ENCODE measurements around the gene PRKACA. TPM values are rescaled to one million over a fixed set of nuclear protein-coding genes. Genes with fewer than 3 reads are reported as not detected.

The PRKACA gene
- total RNA-seq, 1 donor from 2014 or later: 103 TPM

DNA sequence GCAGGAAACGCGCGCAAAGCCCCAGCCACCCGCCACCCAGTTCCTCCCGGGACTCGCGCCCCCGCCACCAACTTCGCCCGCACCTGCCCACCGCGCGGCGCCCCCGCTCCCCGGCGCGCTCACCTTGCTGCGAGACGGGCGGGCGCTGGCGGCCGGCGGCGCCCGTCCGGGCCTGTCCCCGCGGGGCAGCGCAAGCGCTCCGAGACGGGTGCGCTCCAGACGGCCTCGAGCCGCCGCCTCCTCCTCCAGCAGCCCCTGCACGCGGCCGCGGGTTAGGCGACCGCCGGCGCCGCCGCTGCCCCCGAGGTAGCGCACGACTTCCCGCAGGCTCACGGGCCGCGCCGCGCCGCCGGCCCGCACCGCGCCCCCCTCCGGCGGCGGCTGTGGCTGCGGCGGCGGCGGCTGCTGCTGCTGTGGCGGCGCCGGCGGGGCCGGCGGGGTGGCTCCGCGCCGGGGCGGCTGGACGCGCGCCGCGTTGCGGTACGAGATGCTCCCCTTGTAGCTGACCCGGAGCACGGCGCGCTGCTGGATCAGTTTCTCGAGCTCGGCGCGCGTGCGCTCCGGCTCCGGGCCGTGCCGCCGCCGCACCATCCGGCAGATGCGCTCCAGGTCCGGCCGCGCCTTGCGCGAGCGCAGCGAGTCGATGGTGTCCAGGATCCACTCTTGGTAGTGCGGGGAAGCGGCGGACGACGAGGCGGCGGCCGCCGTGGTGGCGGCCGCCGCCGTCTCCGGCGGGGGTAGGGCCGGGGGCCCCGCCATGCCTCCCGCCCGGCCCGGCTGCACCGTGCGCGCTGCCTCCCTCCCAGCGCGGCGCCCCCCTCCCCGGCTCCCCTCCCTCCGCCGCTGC is 27.7 kb downstream of the PRKACA start:
- H3K27ac Mint-ChIP-seq (ENCODE audit: unreplicated experiment): no peak overlapping the region
- H3K4me3 Mint-ChIP-seq: peak overlapping the region; percentile 89
- peaks cover 14% of the 10 kb centered on the region for H3K4me1 Mint-ChIP-seq
- peaks cover 3% of the 10 kb centered on the region for H3K27me3 Mint-ChIP-seq (ENCODE audit: low read depth)
- DNase-seq (ENCODE audit: low read depth, low spot score): peak; percentile 51
- TF ChIP-seq, protein P1, sequence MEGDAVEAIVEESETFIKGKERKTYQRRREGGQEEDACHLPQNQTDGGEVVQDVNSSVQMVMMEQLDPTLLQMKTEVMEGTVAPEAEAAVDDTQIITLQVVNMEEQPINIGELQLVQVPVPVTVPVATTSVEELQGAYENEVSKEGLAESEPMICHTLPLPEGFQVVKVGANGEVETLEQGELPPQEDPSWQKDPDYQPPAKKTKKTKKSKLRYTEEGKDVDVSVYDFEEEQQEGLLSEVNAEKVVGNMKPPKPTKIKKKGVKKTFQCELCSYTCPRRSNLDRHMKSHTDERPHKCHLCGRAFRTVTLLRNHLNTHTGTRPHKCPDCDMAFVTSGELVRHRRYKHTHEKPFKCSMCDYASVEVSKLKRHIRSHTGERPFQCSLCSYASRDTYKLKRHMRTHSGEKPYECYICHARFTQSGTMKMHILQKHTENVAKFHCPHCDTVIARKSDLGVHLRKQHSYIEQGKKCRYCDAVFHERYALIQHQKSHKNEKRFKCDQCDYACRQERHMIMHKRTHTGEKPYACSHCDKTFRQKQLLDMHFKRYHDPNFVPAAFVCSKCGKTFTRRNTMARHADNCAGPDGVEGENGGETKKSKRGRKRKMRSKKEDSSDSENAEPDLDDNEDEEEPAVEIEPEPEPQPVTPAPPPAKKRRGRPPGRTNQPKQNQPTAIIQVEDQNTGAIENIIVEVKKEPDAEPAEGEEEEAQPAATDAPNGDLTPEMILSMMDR (conservative IDR thresholded peaks at IDR 0.05): no peak
- peaks cover 20% of the 10 kb centered on the region for H3K36me3 Mint-ChIP-seq (ENCODE audit: low read depth)
- H3K9me3 Mint-ChIP-seq: peaks cover 8% of the 10 kb centered on the region

DNA sequence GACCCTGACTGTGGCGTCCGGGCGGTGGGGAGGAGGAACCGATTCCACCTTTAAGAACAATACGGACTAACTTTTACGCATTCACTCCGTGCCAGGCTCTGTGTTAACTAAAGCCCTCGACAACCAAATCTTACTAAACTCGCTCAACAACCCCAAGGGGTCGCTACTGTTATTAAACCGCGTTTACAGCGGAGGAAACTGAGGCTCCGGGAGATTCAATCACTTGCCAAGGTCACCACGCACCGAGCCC is 28.2 kb downstream of the PRKACA start:
- Mint-ChIP-seq H3K4me3 (peak overlapping the region; percentile 89), H3K36me3 (ENCODE audit: low read depth) (peaks cover 15% of the 10 kb centered on the region), H3K27ac (ENCODE audit: unreplicated experiment) (no peak overlapping the region), H3K4me1 (peaks cover 14% of the 10 kb centered on the region), H3K9me3 (peaks cover 6% of the 10 kb centered on the region), H3K27me3 (ENCODE audit: low read depth) (peaks cover 3% of the 10 kb centered on the region)
- DNase-seq (ENCODE audit: low read depth, low spot score): no peak
- TF ChIP-seq, protein P1 (conservative IDR thresholded peaks at IDR 0.05): peak; percentile 43

DNA sequence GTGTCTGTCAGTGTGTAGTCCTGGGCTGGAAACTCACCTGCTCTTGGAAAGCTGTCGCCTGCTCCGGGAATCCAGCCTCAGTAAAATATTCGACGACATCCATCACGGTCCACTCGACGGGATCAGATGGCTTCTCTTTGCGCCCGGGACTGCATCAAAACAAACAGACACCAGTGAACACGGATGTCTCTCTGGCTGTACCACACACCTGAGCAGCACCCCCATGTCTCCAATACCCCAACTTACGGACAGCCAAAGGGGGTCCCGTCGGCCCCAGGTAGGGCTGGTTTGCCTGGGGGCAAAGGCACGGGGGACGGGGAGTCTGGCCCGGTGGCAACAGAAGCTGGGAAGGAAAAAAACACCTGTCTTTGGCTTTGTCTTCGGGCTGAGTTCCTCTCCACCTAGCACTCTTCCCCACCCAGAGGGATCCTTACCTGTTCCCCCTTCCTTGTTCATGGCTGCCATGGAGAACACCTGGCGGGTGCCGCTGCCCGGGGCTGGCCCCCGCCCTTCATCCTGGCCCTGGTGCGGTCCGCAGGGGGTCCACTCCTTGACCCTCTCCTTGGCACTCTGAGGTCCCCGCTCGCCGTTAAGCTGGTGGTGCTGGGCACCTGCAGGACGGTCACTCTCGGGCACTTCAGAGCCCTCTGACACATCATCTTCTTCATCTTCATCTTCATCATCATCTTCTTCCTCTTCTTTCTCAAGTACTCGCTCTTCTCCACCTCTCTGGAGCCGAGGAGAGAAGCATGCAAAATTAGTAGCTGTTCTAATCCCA is 28.7 kb downstream of the PRKACA start:
- Mint-ChIP-seq H3K4me3 (peak overlapping the region; percentile 89), H3K36me3 (ENCODE audit: low read depth) (peaks cover 15% of the 10 kb centered on the region), H3K27me3 (ENCODE audit: low read depth) (peaks cover 3% of the 10 kb centered on the region), H3K27ac (ENCODE audit: unreplicated experiment) (no peak overlapping the region), H3K4me1 (peaks cover 14% of the 10 kb centered on the region), H3K9me3 (peaks cover 6% of the 10 kb centered on the region)
- TF ChIP-seq, protein P1 (conservative IDR thresholded peaks at IDR 0.05): no peak
- no peak for DNase-seq (ENCODE audit: low read depth, low spot score)

DNA sequence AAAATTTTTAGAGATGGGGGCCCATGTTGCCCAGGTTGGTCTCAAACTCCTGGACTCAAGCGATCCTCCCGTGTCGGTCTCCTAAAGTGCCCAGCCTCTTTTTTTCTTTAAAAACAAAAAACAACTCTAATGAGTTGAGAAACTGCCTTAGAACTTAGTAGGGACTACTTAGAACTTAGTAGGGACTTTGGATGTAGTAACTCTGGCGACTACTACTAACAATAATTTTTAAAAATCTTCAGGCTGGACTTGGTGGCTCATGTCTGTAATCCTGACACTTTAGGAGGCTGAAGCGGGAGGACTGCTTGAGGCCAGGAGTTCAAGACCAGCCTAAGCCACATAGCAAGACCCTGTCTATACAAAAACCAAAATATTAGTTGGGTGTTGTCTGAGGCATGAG is 31.5 kb downstream of the PRKACA start:
- no peaks in the 10 kb centered on the region for H3K9me3 Mint-ChIP-seq

DNA sequence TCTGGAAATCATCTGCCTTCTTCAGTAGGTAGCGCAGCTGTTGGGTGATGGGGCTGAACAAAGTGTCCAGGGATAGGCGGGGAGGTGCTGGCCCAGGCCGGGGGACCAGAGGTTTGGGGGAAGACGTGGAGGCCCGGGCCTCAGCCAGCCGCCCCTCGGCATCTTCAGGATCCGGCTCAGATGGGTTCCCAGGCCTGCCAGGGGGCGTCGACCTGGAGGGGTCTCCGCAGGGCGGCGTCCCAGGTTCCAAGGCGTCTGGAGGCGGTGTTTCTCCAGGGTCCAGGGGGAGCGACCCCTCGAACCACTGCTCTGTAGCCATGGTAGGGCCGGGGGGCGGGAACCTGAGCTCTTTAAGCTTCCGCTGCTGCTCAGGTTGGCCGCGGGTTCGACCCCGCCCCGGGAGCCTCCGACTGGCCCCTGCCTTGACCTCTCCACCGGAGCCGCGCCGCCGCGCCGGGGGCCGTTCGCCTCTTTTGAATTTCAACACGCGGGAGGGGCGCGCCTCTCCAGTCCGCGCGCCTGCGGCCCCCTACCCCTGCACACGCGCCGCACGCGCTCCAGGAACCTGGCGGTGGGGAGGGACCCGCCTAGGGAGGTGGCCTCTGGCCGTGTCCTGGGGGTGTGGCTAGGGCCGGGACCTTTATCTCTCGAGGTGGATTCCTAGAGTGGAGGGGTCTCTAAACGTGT is 32.1 kb downstream of the PRKACA start, which contains the start of gene C19orf67:
Gene C19orf67, minus strand, starts transcription at position 475 of the 687 bp plus-strand sequence. Its CDS starts 156 bp downstream, at position 319.
- DNase-seq (ENCODE audit: low read depth, low spot score): no peak
- TF ChIP-seq, protein P1 (conservative IDR thresholded peaks at IDR 0.05): no peak
- peak within 1 kb of the TSS; percentile 81 for H3K4me3 Mint-ChIP-seq
- no peak within 1 kb of the TSS for H3K27ac Mint-ChIP-seq (ENCODE audit: unreplicated experiment)
- H3K4me1 Mint-ChIP-seq: peaks cover 22% of the 10 kb centered on the region
- H3K36me3 Mint-ChIP-seq (ENCODE audit: low read depth): peaks cover 7% of the 10 kb centered on the region
- no peaks in the 10 kb centered on the region for H3K9me3 Mint-ChIP-seq
- H3K27me3 Mint-ChIP-seq (ENCODE audit: low read depth): peaks cover 7% of the 10 kb centered on the region

More for the DNA sequence above, 31.5 kb downstream of the PRKACA start:
- DNase-seq (ENCODE audit: low read depth, low spot score): no peak
- Mint-ChIP-seq H3K4me3 (peak overlapping the region; percentile 81), H3K36me3 (ENCODE audit: low read depth) (peaks cover 7% of the 10 kb centered on the region), H3K27me3 (ENCODE audit: low read depth) (peaks cover 5% of the 10 kb centered on the region), H3K4me1 (peaks cover 17% of the 10 kb centered on the region), H3K27ac (ENCODE audit: unreplicated experiment) (no peak overlapping the region)
- TF ChIP-seq, protein P1 (conservative IDR thresholded peaks at IDR 0.05): no peak
